A673 (cell line): ENCODE results near the gene TBXA2R. TPM values are rescaled to one million over a fixed set of nuclear protein-coding genes. Genes with fewer than 3 reads are reported as not detected.

Source experiments
- BruUV-seq: library from RNA; stranded (reverse); fragments of 400-500 nt; replicated peaks from 2 replicates; lab custom pipeline; 2021; lab: Mats Ljungman, UMichigan
- CTCF ChIA-PET: fragments of 300-600 bp; sonication (Branson Sonifier 250); formaldehyde crosslinking; loops from one replicate; lab custom pipeline; 2022; ENCODE audit warnings: antibody characterized with exemption; lab: Charles Lee
- POLR2A ChIA-PET: fragments of 300-600 bp; sonication (Branson Sonifier 250); formaldehyde crosslinking; loops from one replicate; lab custom pipeline; 2022; ENCODE audit warnings: antibody characterized with exemption; ENCODE audit not compliant: low non-redundant PET; lab: Charles Lee
- DNase-seq: peaks from one replicate; pipeline ENCODE4 v3.0.0-alpha.2; 2015; ENCODE audit warnings: low spot score
- H3K27ac ChIP-seq: fragments of 200-600 bp; sonication (generic); 2 replicates; pipeline ENCODE4 v1.5.1; 2016; ENCODE audit warnings: mixed run types, low read depth, mild to moderate bottlenecking, mixed read lengths, antibody characterized with exemption, low read length; ENCODE audit not compliant: poor library complexity, severe bottlenecking
- H3K27me3 ChIP-seq: fragments of 200-600 bp; sonication (generic); replicated peaks from 2 replicates; pipeline ENCODE4 v1.6.1; 2017; ENCODE audit warnings: mixed run types, low read depth, mild to moderate bottlenecking, mixed read lengths, antibody characterized with exemption, low read length; ENCODE audit not compliant: insufficient read depth, poor library complexity
- H3K36me3 ChIP-seq: fragments of 200-600 bp; sonication (generic); 2 replicates; pipeline ENCODE4 v1.6.1; 2016; ENCODE audit warnings: mixed run types, mild to moderate bottlenecking, mixed read lengths, antibody characterized with exemption, low read length; ENCODE audit not compliant: insufficient read depth, poor library complexity, severe bottlenecking
- H3K4me1 ChIP-seq: fragments of 200-600 bp; sonication (generic); 2 replicates; pipeline ENCODE4 v1.6.1; 2017; ENCODE audit warnings: mixed run types, mild to moderate bottlenecking, mixed read lengths, antibody characterized with exemption, low read length; ENCODE audit not compliant: insufficient read depth, poor library complexity, severe bottlenecking
- H3K4me3 ChIP-seq: fragments of 200-600 bp; sonication (generic); 2 replicates; pipeline ENCODE4 v1.5.1; 2016; ENCODE audit warnings: low read depth, mixed run types, mild to moderate bottlenecking, mixed read lengths, low read length; ENCODE audit not compliant: poor library complexity, severe bottlenecking
- H3K9me3 ChIP-seq: fragments of 200-600 bp; sonication (generic); 2 replicates; pipeline ENCODE4 v1.6.1; 2016; ENCODE audit warnings: mixed run types, low read depth, mild to moderate bottlenecking, mixed read lengths, antibody characterized with exemption, low read length; ENCODE audit not compliant: poor library complexity, severe bottlenecking
- CTCF ChIP-seq: fragments of 300-800, 200-600 bp; sonication (generic); conservative IDR thresholded peaks from 2 replicates; pipeline ENCODE4 v1.5.1; 2017; ENCODE audit warnings: low read depth, mild to moderate bottlenecking, antibody characterized with exemption, low read length, moderate library complexity, mixed read lengths
- EZH2 ChIP-seq: fragments of 200-600 bp; sonication (generic); IDR thresholded peaks from 2 replicates; pipeline ENCODE4 v1.6.1; 2017; ENCODE audit warnings: borderline replicate concordance, low read depth, mild to moderate bottlenecking, mixed read lengths, antibody characterized with exemption, low read length; ENCODE audit not compliant: poor library complexity, severe bottlenecking
- intact Hi-C: fragments of 100-400 bp; cut with micrococcal nuclease; formaldehyde crosslinking; loops from one replicate; pipeline ENCODE4 v1.10.0; 2022; ENCODE audit not compliant: unreplicated experiment
- total RNA-seq: library from RNA; stranded (reverse); gene quantifications from 2 replicates; pipeline ENCODE4 v1.2.3, GENCODE V29; 2021

TBXA2R gene
- total RNA-seq, 1 experiment from 2014 or later: 0.56 TPM

DNA sequence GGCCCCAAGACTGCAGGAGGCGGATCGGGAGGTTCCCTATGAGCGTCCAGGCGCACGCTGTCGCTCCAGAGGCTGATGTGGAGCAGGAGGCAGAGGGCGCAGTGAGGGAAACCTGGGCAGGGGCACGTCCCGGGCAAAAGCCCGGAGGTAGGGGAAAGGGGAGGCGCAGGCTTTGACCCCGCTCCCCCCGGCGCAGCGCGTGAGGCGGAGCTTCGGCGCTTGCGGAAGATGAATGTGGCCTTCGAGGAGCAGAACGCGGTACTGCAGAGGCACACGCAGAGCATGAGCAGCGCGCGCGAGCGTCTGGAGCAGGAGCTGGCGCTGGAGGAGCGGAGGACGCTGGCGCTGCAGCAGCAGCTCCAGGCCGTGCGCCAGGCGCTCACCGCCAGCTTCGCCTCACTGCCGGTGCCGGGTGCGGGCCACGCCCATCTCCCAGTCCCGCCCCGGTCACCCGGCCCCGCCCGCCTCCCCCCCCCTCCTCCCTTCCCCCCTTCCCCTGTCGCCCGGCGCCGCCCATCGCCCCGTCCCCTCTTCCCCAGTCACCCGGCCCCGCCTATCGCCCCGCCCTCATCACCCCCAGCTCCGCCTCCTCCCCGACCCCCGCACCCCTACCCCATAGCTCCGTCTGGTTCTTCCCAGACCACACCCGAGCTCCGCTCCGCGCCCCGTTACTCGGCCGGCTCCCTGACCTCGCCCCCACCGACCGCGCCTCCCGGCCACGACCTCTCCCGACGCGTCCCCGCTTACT is 29.8 kb downstream of the TBXA2R start:
- no peaks in the 10 kb centered on the region for H3K9me3 ChIP-seq
- peak overlapping the region; percentile 54 for H3K27ac ChIP-seq
- H3K4me1 ChIP-seq: peaks cover 16% of the 10 kb centered on the region
- H3K36me3 ChIP-seq: peaks cover 15% of the 10 kb centered on the region
- H3K27me3 ChIP-seq: no peaks in the 10 kb centered on the region
- POLR2A ChIA-PET: interaction anchor here (0.5 to 0.6 kb wide), 2 partner anchors 23 to 708 kb away, joined by 4 to 10 read pairs; no protein-coding TSS in a partner anchor
- H3K4me3 ChIP-seq: peak overlapping the region; percentile 23
- CTCF ChIA-PET: no interaction called here
- peak; percentile 87 for DNase-seq
- no peak for TF ChIP-seq EZH2
- TF ChIP-seq CTCF: no peak
- no TSS peak for BruUV-seq
- intact Hi-C loops: no loop called here

GRCh38 chr19:3575949-3576673 is 30.6 kb downstream of the TBXA2R start:
- Histone ChIP-seq H3K9me3 (no peaks in the 10 kb centered on the region), H3K27ac (peak overlapping the region; percentile 54), H3K27me3 (no peaks in the 10 kb centered on the region), H3K36me3 (peaks cover 15% of the 10 kb centered on the region), H3K4me3 (peak overlapping the region; percentile 23), H3K4me1 (peaks cover 16% of the 10 kb centered on the region)
- CTCF ChIA-PET: no interaction called here
- DNase-seq: no peak
- intact Hi-C loops: no loop called here
- TF ChIP-seq EZH2 (no peak), CTCF (no peak)
- POLR2A ChIA-PET: interaction anchor here (0.6 kb wide), 1 partner anchor 22 kb away, joined by 10 read pairs; no protein-coding TSS in a partner anchor
- no TSS peak for BruUV-seq

DNA sequence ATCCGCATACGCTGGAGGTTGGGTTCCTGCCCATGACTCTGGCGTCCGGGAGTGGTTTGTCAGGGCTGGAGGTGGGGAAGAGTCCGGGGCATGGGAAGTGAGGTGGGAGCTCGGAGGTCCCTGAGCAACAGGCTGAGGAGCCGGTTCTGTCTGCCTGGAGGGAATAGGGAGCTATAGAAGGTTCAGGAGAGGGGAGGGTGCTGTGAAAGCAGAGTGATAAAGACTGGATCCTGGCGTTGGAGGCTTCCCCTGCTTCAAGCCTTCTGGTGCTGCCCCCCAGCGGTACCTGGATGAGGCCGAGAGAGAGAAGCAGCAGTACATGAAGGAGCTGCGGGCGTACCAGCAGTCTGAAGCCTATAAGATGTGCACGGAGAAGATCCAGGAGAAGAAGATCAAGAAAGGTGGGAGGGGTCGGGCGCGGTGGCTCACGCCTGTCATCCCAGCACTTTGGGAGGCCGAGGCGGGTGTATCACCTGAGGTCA is 31.4 kb downstream of the TBXA2R start:
- H3K4me1 ChIP-seq: peaks cover 16% of the 10 kb centered on the region
- intact Hi-C loops: no loop called here
- no peaks in the 10 kb centered on the region for H3K27me3 ChIP-seq
- H3K9me3 ChIP-seq: no peaks in the 10 kb centered on the region
- H3K36me3 ChIP-seq: peaks cover 15% of the 10 kb centered on the region
- no peak overlapping the region for H3K4me3 ChIP-seq
- no peak for TF ChIP-seq EZH2
- TF ChIP-seq CTCF: no peak
- DNase-seq: no peak
- ChIA-PET POLR2A (interaction anchor here (0.7 kb wide), 1 partner anchor 13 kb away, joined by 3 read pairs; no protein-coding TSS in a partner anchor), CTCF (no interaction called here)
- no peak overlapping the region for H3K27ac ChIP-seq
- no TSS peak for BruUV-seq
